NCI-H2171 treated with DMSO at 0.1 percent for 48 hours (cell line): Measurements from ENCODE around the gene RALGDS.

Source experiments
- DNase-seq: peaks from one replicate; lab custom pipeline; 2025; lab: John Stamatoyannopoulos, UW

RALGDS gene

DNA sequence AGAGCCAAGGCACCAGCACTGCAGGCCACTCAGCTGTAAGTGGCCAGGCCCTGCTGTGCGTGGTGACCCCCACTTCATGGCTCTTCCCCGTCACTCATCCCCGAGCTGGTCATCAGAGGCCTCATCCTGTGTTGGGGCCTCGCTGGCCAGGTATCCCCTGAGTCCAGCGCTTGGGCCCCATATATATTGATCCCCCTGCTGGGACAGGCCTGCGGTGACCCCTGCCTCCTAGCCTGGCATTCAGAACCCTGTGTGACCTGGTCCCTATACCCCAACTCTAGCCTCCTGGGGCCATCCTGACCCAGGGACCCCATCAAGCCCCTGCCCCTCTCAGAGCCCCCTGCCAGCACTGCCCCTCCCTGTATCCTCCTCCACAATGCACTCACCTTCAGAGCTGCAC lies 30.0 kb upstream of the RALGDS start:
- DNase-seq = no peak

DNA sequence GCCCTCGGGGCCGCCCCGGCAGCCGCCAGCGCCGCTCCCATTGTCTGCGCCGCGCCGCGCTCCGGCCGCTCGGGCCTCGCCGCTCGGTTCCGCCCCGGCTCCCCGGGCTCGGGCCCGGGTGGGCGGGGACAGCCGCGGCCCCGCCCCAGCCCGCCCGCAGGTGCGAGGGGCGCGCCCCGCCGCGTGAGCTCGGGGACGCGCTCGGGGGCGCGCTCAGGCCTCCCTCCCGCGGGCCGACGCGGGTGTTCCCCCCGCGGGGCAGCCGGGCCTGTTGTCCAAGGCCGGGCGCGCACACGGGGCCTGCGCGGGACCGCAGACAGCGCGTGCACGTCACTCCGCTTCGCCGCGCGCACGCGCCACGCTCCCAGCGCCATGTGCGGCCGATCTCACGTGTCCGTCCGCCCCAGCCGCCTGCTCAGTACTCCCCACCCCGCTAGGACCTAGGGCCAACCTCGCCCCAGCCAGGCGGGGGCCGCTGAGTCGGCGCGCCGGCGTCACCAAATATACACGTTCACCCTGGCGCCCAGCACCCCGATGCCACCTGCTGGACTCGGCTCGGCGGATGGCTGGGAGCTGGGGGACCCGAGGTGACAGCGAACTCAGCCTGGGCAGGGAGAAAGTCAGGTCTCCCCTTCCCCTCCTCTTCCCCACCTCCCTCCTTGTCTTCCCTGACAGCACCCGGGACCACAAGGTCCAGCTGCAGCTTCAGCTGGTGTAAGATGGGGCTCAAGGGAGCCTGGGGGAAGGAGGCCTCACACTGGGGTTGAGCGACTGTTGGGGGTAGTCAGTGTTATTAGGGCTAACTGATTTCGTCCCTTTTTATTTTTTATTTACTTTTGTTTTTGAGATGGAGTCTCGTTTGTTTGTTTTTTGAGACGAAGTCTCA lies 28.3 kb upstream of the RALGDS start:
- peak; percentile 96 for DNase-seq

DNA sequence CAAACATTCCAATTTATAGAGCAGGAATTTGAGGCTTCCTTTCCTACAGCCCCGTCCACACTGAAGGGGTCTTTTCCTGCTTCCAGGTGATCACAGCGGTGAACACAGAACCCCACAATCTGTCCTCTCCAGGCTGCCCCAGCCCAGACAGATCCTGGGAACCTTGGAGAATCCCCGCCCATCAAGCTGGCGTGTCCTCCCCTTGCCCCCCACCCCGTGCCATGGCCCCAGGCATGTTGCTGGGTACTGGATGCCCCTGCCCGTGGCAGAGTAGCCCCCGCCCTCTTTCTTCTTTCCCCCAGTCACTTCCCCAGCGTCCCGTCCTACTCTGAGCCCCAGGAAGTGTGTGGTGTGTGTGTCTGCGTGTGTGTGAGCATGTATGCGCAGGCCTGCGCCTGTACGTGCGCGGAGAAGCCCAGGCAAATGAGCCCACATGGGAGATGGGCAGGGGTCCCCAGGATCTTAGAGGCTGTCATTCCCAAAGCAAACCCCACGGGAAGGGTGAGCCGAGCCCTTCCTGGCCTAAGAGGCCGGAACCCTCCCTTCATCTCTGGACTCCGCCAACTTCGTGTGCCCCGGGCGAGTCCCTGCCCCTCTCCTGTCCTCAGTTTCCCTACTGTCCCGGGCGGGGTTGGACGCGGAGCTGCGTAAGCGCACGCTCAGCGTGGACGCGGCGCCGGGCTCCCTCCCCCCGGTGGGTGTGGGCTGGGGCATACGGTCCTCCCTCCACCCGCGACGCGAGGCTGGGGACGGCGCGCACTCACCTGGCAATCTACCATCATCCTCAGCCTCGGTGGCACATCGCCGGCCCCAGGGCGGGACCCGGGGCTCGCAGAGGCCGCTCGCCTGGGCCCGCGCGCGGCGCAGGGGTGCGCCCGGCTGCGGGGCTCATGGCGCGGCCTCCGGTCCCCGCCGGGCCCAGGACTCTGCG lies 27.4 kb upstream of the RALGDS start:
- DNase-seq = peak; percentile 77

DNA sequence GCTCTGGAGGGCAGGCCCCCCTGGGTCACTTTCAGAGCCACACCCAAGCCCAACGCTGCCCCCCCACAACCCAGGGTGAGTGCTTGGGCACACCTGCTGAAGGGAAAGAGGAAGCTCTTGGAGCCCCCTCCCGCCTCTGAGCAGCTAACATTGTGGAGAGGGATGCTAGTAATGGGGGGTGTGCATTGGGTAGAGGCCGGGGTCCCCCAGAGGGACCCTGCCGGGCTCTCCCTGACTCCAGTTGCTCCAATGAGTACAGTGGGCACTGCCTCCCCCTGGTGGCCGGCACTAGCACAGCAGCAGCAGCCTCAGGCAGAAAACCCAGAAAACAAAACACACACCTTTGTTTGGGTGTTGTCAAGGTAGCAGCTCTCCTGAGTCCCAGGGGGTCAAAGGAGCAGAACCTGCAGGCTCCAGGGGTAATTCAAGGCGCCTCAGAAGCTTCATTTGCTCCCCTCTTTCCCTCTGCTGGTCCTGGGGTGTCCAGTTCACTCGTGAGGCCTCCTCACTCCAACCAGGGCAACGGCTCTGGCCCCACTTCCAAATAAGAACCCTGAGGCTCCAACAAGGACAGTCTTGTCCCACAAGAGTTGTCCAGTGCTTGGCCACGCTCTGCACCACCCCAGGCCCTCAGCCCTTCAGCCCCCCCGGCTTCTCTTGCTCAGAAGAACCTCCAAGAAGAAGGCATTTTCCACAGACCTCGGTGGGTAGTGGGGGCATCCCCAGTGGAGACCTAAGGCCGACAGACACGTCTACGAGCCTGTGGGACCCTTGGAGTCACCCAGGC lies 26.6 kb upstream of the RALGDS start:
- peak; percentile 92 for DNase-seq

DNA sequence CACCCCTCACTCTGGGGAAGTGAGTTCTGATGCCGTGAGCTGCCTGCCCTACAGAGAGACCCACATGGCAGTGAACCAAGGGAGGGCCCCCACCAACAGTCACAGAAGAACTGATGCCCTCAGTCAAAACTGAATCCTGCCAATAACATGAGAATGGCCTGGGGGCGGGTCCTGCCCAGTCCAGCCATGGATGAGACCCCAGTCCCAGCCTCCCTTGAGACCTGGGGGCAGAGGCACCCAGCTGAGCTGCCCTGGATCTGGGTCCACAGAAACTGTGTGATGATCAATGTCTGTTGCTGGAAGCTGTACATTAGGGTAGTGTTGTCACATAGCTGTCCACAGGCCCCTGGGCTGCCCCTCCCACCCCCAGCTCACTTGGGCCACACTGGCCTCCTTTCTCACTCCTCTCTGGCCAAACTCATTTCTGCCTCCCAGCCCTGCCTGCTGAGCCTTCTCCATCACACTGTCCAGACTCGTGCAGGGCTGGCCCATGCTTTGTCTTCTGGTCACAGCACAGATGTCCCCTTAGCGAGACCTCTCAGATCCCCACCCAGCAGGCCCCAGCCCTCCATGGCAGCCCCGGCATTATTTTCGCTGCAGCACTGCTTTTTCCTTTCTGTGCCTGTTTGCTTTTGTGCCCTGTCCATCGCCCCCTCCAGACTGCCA lies 25.8 kb upstream of the RALGDS start:
- no peak for DNase-seq

DNA sequence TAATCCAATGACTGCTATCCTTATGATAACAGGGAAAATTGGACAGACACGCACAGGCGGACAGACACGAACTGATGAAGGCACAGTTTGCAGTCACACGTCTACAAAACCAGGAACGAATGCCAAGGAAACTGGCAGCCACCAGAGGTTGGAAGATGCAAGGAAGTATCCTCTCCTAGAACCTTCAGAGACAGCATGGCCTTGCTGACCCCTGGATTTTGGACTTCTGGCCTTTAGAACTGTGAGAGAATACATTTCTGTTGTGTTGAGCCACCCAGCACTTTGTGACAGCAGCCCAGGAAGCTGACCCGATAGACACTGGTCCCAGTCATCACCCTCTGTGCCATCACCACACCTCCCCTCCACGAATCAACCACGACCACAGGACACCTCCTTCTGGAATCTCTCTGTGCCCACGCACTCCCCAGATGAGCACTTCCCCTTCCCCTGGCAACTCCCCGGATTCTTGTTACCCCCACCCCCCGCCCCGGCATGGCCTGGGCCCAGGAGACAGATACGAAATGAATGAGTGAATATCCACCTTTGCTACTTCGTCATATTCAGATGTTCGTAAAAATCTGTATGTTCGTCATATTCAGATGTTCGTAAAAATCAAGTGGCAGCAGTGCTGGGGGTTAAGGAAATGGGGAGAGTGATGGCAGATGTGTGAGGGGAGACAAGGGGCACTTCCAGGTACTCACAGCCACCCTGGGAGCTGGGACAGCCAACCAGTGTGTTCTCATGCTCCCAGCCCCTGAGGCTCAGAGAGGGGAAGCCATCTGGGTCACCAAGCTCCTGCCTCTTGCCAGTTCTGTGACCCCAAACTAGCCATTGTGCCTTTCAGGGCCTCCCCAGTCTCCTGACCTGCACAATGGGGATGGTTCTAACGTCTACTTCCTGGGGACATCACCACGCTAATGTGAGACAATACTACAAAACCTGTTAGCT lies 24.1 kb upstream of the RALGDS start:
- no peak for DNase-seq

DNA sequence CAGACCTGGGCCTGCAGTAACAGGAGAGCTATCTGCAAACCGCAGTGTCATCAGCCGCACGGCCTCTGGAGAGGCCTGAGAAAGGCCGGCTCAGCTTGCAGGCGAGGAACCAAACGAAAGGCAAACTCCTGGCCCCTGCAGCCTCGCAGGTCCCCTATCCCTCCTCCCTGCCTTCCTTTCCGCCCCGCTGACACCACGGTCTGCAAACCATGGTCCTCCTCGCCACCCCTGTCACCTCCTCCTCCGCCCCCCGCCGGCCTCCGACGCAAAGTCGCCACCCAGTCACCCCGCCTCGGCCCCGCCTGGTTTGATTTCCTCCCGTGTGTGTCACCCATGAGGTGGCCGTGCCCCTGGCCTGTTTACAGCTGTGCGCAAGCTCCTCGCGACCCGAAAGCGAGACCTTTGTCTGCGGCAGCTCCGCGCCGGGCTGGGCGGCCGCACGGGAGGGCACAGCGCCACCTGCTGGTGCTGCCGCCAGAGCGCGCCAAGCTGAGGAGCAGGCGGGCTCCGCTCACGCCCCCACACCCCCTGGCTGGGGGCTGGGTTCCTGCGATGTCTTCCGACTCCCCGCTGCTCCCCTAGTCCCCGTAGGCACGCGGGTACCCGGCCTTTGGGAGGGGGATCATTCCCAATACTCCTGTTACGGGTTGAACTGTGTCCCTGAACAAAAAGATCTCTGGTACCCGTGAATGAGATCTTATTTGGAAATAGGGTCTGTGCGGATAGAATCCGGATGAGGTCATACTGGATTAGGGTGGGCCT lies 23.3 kb upstream of the RALGDS start:
- peak; percentile 77 for DNase-seq

DNA sequence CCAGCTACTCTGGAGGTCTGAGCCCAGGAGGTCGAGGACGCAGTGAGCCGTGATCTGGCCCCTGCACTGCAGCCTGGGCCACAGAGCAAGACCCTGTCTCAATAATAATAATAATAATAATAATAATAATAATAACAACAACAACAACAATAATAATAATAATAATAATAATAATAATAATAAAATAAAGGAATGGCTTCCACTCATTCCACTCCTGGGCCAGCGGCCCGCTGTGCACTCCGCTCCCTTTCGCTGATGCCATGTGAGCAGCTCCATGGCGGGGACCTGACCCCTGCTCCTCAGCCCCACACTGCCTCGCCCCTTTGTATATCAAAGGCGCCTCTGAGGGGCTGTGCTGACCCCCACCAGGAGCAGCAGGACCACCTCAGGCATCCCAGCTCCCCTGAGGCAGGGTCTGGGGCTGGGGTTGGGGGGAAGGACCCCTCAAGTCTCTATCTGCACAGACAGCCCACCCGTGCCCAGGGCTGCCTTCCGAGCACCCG lies 22.6 kb upstream of the RALGDS start:
- no peak for DNase-seq

DNA sequence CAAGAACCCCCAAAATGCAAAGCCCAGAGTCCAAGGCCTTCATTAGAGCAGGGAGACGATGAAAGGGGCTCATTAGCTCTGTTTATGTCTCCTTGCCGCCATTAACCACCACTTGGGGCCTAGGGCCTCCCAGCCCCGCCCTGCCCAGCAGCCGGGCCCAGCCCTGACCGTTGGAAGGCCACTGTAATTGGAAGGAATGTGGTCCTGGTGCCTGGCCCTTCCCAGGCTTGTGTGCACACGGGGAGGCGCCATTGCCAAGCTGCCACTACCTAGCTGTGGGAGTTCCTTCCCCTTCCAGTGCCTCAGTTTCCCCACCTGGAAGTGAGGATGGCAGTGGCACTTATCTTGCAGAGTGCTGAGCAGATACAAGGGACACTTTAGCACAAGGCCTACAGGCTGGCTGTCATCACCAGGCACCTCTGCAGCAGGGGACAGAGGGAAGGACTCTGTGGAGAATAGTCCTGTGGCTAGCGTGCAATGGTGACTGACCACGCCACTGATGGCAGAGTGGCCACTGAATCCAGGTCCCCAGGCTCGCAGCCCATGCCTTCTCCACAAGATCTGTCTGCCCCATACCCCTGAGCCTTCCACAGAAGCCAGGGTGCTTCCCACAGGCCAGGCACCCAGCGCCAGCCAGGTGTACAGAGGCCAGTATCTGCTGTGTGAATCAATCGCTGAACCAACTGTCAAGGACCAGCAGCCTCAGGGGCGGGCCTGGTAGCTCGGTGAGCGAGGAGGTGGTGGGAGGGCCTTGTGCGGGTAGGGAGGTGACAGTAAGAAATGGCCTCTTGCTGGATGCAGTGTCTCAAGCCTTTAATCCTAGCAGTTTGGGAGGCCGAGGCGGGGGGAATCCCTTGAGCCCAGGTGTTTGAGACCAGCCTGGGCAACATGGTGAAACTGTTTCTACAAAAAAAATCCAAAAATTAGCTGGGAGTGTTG lies 21.9 kb upstream of the RALGDS start:
- no peak for DNase-seq

DNA sequence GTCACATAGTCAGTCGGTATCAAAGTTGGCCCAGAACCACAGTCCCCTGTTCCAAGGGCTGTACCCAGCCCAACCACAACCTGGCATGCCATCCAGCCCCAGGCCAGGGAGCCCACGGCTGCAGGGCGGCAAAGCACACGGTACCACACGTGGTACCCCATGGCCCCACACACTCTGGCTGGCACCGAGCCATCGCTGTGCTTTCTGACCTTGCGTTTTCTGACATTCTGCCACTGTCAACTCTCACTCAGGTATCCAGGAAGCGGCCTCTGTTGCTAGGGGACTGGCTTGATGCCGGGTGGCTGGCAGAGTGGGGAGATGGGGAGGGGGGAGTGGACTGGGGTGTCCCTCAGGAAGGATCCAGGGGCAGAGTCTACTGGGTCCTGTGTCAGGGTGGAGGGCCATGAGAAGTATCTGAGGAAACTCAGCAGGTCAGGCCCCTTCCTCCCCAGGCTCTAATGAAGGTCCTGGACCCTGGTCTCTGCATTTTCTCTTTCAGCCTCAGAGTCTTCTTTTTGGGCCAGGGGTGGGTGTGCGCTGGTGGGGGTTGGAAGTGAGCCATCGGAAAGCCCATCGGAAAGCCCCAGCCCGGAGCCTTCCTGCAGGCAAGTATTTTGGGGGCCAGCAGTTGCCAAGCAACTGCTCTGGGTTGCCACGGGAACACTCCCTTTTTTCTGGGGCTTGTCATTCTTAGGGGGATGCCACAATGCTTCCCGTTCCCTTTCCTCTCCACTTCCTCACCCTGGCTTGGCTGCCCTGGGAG lies 21.0 kb upstream of the RALGDS start:
- DNase-seq = no peak

DNA sequence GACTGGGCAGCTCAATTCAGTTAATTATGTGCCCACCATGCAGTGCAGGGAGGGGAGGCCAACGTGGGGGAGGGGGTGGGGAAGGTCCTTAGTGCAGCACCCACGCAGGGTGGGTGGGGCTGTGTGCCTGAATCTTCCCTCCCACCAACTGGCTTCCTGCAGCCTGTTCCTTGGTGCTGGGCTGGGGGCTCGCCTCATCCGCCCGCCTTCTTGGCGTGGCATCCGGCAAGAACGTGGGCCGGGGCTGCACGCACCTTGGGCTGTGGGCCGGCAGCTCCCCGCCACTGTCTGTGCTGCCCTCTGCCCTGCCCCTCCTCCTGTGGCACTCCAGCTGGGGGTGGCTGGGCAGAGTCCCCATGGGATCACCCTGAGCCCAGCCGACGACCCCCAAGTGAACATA lies 19.6 kb upstream of the RALGDS start:
- DNase-seq = no peak

DNA sequence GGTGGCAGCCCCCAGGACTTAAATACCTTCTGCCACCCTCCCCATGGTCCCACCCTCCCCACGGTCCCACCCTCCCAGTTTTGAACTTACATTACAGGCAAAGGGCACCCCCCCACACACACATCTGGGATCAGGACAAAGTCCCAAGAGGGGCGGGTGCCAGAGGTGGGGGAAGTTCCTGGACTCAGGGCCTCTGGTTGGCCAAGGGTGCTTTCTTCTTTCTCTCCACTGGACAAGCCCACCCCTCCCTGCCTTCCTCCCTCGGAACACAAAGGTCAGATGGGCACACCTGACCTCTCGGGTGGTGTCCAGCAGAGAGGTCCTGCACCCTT lies 19.1 kb upstream of the RALGDS start:
- no peak for DNase-seq

DNA sequence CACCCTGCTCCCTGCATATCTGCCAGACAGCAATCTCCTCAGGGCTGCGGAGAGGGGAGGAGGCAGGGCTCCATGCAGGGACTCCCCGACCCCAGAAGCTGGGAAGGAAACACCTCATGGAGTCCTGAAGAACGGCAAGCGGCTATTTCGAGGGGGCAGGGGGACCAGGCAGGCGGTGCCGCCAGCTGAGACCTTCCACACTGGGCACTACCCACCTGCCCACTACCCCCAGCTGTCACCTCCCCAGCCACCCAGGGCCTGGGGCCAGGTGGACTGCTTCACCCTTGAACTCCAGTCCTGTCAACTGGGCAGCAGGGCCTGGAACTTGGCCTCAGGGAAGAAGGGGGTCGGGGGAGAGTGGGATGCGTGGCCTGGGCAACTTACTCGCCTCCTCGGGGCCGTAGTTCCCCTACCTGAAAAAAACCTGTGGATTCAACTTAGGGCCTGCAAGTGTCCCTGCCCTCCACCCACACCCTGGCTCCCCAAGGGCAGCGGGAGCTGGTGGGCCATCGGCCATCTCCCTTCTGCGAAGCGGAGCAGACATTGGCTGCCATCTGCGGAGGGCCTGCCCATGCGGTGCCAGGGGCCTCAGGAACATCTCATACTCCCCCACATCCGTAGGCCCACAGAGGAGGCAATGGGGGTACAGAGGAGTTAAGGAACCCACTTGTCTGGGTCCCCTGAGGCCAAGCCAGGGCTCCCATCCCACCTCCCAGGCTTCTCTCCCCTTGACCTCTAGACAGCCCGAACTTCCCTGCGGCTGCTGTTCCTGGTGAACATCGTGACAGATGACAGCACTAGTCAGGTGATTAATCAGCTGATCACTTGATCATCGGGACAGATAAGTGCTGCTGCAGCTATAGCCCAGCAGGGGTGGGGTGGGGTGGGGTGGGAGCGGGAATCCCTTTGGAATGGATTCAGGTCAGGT lies 18.5 kb upstream of the RALGDS start:
- DNase-seq = no peak

DNA sequence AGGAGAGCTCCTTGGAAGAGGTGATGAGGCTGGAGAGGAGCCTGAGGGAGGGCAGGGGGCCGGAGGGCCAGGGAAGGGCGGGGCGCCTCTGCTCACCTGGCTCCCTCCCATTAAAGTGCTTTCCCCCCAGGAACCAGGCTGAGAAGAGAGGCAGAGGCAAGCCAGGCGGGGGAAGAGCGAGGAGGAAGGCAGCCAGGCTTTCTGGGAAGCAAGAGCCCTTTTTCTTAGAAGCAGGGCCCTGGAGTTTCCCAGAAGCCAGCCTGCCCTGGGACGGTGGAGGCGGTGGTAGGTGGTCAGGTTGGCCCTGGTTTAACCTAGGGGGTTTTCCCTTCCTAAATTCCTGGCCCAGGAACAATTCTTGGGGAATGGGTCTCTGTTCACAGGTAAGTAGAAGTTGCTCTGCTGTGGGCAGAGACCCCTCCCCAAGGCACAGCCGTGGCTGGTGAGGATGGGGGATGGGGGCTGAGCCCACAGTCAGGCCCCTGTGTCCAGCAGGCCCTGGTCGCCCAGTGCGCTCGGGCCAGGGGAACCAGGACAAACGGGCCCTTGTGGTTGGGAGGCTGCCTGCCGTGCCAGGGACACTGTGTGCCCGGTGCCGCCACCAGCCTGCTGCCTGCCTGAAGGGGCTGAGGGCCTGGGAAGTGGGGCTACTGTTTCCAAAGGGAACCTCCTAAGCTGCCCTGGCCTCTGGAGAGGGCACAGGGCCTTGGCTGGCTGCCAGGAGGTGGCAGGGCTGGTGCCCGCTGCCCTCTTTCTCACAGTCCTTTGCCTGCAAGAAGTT lies 16.6 kb upstream of the RALGDS start:
- DNase-seq = no peak

DNA sequence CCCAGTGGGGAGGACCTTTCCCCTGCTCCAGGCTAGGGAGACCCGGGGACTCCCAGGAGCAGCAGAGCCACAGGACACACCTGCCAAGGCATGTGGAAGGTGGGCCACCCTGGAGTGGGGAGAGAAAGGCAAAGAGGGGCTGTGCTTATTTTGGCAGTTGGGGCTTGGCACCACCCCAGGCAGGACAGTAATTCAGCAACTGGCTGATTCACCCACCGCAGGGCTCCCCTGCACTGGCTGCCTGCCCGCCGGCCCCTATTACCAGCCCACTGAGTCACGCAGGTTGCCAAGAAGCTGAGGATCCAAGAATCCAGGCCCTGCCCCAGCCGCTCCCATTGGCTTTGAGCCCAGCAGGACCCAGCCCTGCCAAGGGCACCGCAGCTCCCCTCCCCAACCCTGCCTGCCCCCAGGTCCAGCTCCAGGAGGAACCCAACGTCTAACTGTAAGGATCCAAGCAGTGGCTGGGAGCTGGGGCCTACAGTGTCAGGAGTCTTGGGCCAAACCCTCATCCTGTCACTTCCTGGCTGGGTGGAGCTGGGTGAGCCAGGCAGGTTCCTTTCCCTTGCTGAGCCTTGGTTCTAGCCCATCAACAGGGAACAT lies 14.2 kb upstream of the RALGDS start:
- no peak for DNase-seq
